Measurements from ENCODE around the gene HOXA5. TPM values are rescaled to one million over a fixed set of nuclear protein-coding genes. Genes with fewer than 3 reads are reported as not detected.
A peak's percentile ranks its signal among the peaks of the same experiment; 100 is the strongest.

HOXA5 gene
- total and polyA plus RNA-seq, 8 donors = 2.9 to 53.1 (median 10.7) TPM

- intact Hi-C loops (cut with DNase I; ENCODE audit: low total_unique reads) = no loop called here
- TF ChIP-seq POLR2AphosphoS5 (IDR thresholded peaks at IDR 0.05) (no peak), CTCF (IDR thresholded peaks at IDR 0.05) (no peak), POLR2A (IDR thresholded peaks at IDR 0.05) (no peak), EP300 (IDR thresholded peaks at IDR 0.05) (no peak)
- H3K36me3 ChIP-seq = no peaks in the 10 kb centered on the region
- peak; percentile 34 to 67 for DNase-seq
- peaks cover 0 to 16% (median 0%) of the 10 kb centered on the region in 4 donors for H3K9me3 ChIP-seq
- no peak overlapping the region for H3K27ac ChIP-seq
- H3K27me3 ChIP-seq = peaks cover 74 to 100% (median 95%) of the 10 kb centered on the region in 3 donors
- WGBS, 5 donors = 2 to 15% (median 5%) methylated on average over 21 to 72 of the region's 72 CpGs
- H3K4me1 ChIP-seq = peaks cover 42 to 64% (median 57%) of the 10 kb centered on the region in 4 donors
- H3K4me3 ChIP-seq = peak overlapping the region; percentile 18 to 52 (median 40)
Observed at GRCh38 chr7:27184337-27185012, 41.0 kb upstream of the HOXA5 start.

DNA sequence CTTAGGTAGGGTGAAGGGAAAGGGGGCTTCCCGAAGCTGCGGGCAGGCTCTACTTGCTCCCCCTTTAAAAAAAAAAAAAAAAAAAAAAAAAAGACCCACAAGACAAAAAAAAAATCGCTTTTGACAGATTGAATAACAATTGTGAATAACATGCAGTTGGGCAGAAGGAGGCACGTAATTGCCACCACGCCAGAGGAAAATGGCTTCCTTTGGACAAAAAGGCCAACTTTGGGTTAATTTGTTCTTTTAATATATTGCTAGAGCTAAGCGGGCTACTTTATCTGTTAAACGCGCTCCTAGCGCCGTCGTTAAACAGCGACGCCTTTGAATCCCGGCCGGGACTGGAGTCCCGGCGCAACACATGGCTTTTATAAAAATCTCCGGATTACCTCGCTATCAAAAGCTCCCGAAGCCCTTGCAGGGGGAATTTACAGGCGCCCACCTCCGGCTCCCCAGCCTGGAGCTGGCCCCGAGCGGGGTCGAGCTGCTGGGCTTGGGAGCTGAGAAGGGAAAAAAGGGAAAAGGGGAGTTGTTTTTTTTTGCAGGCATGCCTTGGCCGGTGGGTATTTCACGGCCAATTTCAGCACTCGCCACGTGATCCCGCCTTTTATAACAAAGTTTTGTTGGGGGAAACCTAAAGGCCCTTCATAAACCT is 40.3 kb upstream of the HOXA5 start:
- peak overlapping the region; percentile 18 to 52 (median 40) for H3K4me3 ChIP-seq
- WGBS, 5 donors = 3 to 8% (median 6%) methylated on average over 30 of the region's 30 CpGs
- DNase-seq = peak in 1 of 2 donors; percentile 23
- intact Hi-C loops (cut with DNase I; ENCODE audit: low total_unique reads) = no loop called here
- TF ChIP-seq EP300 (IDR thresholded peaks at IDR 0.05) (no peak), POLR2A (IDR thresholded peaks at IDR 0.05) (no peak), POLR2AphosphoS5 (IDR thresholded peaks at IDR 0.05) (no peak), CTCF (IDR thresholded peaks at IDR 0.05) (no peak)
- no peaks in the 10 kb centered on the region for H3K36me3 ChIP-seq
- no peak overlapping the region for H3K27ac ChIP-seq
- peaks cover 0 to 16% (median 0%) of the 10 kb centered on the region in 4 donors for H3K9me3 ChIP-seq
- H3K4me1 ChIP-seq = peaks cover 38 to 60% (median 54%) of the 10 kb centered on the region in 4 donors
- peaks cover 73 to 100% (median 95%) of the 10 kb centered on the region in 3 donors for H3K27me3 ChIP-seq

DNA sequence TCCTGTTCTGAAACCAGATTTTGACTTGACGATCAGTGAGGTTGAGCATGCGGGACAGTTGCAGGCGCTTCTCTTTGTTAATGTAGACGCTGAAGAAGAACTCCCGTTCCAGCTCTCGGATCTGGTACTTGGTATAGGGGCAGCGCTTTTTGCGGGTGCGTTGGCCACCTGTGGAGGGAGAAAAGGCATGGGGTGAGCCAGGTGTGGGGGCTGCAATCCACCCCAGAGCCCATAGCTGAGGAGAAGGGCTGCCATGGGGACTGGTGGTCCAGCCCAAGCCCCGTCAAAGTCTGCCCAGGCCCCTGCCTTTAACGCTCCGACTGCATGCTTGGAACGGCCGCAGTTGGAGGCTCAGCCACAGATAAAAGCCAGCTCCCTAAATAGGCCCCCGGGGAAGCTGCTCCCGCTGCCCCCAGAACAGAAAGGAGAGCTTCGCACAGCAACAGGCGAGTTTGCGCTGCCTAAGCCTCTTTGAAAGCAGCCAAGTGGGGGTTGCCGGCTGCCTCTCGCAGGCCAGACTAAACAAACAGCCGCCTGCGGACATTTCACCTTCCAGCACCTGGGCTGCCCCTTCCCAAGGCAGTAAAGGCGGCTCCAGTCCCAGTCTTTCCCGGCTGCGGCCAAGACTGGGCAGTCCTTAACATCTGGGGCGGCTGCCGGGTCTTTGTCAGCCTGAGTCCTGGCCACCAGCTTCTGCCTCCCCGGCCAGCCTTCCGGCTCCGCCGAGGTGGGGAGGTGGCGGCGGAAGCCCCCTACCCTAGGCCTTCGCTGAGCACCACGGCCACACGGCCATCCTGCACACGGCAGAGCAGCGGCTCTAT is 39.6 kb upstream of the HOXA5 start:
- Histone ChIP-seq H3K27me3 (peaks cover 65 to 100% (median 93%) of the 10 kb centered on the region in 3 donors), H3K36me3 (no peaks in the 10 kb centered on the region), H3K9me3 (peaks cover 0 to 9% (median 0%) of the 10 kb centered on the region in 4 donors), H3K4me1 (peaks cover 30 to 53% (median 46%) of the 10 kb centered on the region in 4 donors), H3K27ac (no peak overlapping the region), H3K4me3 (peak overlapping the region in 1 of 4 donors; percentile 10)
- intact Hi-C loops (cut with DNase I; ENCODE audit: low total_unique reads) = no loop called here
- 9 to 16% (median 12%) methylated on average over 30 to 39 of the region's 39 CpGs for WGBS, 5 donors
- peak in 1 of 2 donors; percentile 16 for DNase-seq
- TF ChIP-seq POLR2AphosphoS5 (IDR thresholded peaks at IDR 0.05) = no peak
- TF ChIP-seq EP300 (IDR thresholded peaks at IDR 0.05) = no peak
- no peak for TF ChIP-seq CTCF (IDR thresholded peaks at IDR 0.05)
- no peak for TF ChIP-seq POLR2A (IDR thresholded peaks at IDR 0.05)

- Histone ChIP-seq H3K36me3 (no peaks in the 10 kb centered on the region), H3K27me3 (peaks cover 60 to 100% (median 93%) of the 10 kb centered on the region in 3 donors), H3K4me1 (peaks cover 25 to 46% (median 40%) of the 10 kb centered on the region in 4 donors), H3K27ac (no peak overlapping the region), H3K9me3 (peaks cover 0 to 6% (median 0%) of the 10 kb centered on the region in 4 donors), H3K4me3 (no peak overlapping the region)
- intact Hi-C loops (cut with DNase I; ENCODE audit: low total_unique reads) = no loop called here
- WGBS, 5 donors = 27 to 42% (median 31%) methylated on average over 3 to 4 of the region's 4 CpGs
- no peak for TF ChIP-seq EP300 (IDR thresholded peaks at IDR 0.05)
- no peak for TF ChIP-seq POLR2A (IDR thresholded peaks at IDR 0.05)
- peak in 1 of 2 donors; percentile 5 for DNase-seq
Observed at GRCh38 chr7:27182285-27182841, 38.9 kb upstream of the HOXA5 start.
